Nephron progenitor cell (in vitro differentiated cells): ENCODE data around the gene RUFY2.
"Not testable (repeated sequence)": the region's sequence is repeated elsewhere in the genome, so short reads cannot be mapped to it uniquely, and the experiment has no call there.

Experiments used
- DNase-seq: peaks from one replicate; pipeline ENCODE4 v3.0.0; 2021
- H3K27ac Mint-ChIP-seq: 2 replicates; pipeline ENCODE4 v1.8.0; 2021; ENCODE audit warnings: mild to moderate bottlenecking, moderate library complexity, mixed read lengths
- H3K27me3 Mint-ChIP-seq: 2 replicates; pipeline ENCODE4 v1.8.0; 2021; ENCODE audit warnings: mild to moderate bottlenecking, low read depth, mixed read lengths; ENCODE audit not compliant: poor library complexity
- H3K36me3 Mint-ChIP-seq: 2 replicates; pipeline ENCODE4 v1.8.0; 2021; ENCODE audit warnings: low read depth, mixed read lengths
- H3K4me1 Mint-ChIP-seq: 2 replicates; pipeline ENCODE4 v1.8.0; 2021; ENCODE audit warnings: mixed read lengths
- H3K4me3 Mint-ChIP-seq: 2 replicates; pipeline ENCODE4 v1.8.0; 2021; ENCODE audit warnings: mild to moderate bottlenecking, moderate library complexity, mixed read lengths
- H3K9me3 Mint-ChIP-seq: 2 replicates; pipeline ENCODE4 v1.8.0; 2021; ENCODE audit warnings: mild to moderate bottlenecking, moderate library complexity, mixed read lengths
- CTCF ChIP-seq: fragments of 200-600 bp; sonication (generic); IDR thresholded peaks from 2 replicates; pipeline ENCODE4 v1.5.0; 2021; ENCODE audit warnings: antibody characterized with exemption

RUFY2 gene

GRCh38 chr10:68406815-68407548 lies at the start of gene RUFY2:
RUFY2 (minus strand) TSS chr10:68407277; CDS start chr10:68407189, 88 bp downstream.
- peak within 1 kb of the TSS; percentile 91 for H3K4me3 Mint-ChIP-seq
- TF ChIP-seq CTCF: peak; percentile 26
- H3K27me3 Mint-ChIP-seq: no peaks in the 10 kb centered on the region
- peak; percentile 85 for DNase-seq
- no peaks in the 10 kb centered on the region for H3K36me3 Mint-ChIP-seq
- no peaks in the 10 kb centered on the region for H3K9me3 Mint-ChIP-seq
- peak within 1 kb of the TSS; percentile 86 for H3K27ac Mint-ChIP-seq
- H3K4me1 Mint-ChIP-seq: peaks cover 22% of the 10 kb centered on the region

GRCh38 chr10:68449698-68450097 lies 42.6 kb upstream of the RUFY2 start:
- H3K36me3 Mint-ChIP-seq: peaks cover 69% of the 10 kb centered on the region
- H3K9me3 Mint-ChIP-seq, DNase-seq, H3K4me1 Mint-ChIP-seq, H3K27me3 Mint-ChIP-seq, H3K27ac Mint-ChIP-seq, H3K4me3 Mint-ChIP-seq: not testable (repeated sequence)

DNA sequence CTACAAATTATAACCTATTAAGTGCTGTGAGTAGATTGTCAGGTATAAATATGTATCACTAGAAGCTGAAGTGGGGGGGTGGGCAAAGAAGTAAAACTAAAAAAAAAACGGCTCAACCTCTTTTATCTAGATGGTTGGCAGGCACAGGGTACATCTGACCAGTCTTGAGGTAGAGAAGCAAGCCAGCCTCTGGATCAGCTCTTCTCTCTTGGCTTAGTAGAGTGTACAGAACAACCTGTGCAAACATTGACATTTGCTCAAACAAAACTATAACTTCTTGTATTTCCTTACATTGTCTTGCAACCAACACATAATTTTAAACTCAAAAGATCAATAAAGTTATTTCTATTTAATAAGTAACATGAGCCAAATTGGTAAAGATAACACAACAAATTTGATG lies 39.1 kb upstream of the RUFY2 start:
- no peaks in the 10 kb centered on the region for H3K4me1 Mint-ChIP-seq
- H3K4me3 Mint-ChIP-seq: no peak overlapping the region
- peaks cover 54% of the 10 kb centered on the region for H3K36me3 Mint-ChIP-seq
- H3K27ac Mint-ChIP-seq: no peak overlapping the region
- no peaks in the 10 kb centered on the region for H3K9me3 Mint-ChIP-seq
- TF ChIP-seq CTCF: no peak
- H3K27me3 Mint-ChIP-seq: no peaks in the 10 kb centered on the region
- no peak for DNase-seq

- Mint-ChIP-seq H3K27me3 (no peaks in the 10 kb centered on the region), H3K36me3 (peaks cover 38% of the 10 kb centered on the region), H3K27ac (no peak overlapping the region), H3K9me3 (no peaks in the 10 kb centered on the region), H3K4me3 (no peak overlapping the region), H3K4me1 (no peaks in the 10 kb centered on the region)
- DNase-seq: no peak
- no peak for TF ChIP-seq CTCF
These were observed 35.9 kb upstream of the RUFY2 start for GRCh38 chr10:68442971-68443370.

DNA sequence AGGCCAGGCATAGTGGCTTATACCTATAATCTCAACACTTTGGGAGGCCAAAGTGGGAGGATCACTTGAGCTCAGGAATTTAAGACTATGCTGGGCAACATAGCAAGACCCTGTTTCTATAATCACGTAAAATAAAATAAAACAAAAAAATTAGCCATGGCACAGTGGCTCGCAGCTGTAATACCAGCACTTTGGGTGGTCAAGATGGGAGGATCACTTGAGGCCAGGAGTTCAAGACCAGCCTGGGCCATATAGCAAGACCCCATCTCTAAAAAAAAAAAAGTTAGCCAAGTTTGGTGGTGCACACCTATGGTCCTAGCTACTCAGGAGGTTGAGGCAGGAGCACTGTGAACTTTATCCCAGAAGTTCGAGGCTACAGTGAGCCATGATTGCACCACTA lies 33.8 kb upstream of the RUFY2 start:
- Mint-ChIP-seq H3K36me3 (peaks cover 41% of the 10 kb centered on the region), H3K4me3 (no peak overlapping the region), H3K27ac (no peak overlapping the region), H3K9me3 (no peaks in the 10 kb centered on the region), H3K27me3 (no peaks in the 10 kb centered on the region), H3K4me1 (no peaks in the 10 kb centered on the region)
- no peak for DNase-seq
- no peak for TF ChIP-seq CTCF

DNA sequence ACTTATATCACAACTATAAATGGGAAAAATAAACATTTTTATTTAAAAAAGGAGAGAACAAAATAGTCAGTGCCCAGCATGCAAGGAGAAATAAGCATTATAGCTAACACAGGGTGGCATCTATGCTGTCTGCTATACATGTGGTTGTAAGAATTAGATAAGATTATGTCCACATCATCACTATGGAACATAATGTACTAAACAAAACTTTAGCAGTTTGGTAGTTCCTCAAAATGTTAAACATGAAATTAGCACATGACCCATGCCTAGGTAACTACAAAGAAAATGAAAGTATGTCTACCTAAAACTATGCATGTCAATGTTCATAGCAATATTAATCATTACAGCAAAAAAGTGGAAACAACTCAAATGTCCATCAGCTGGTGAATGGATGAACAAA lies 28.7 kb upstream of the RUFY2 start:
- H3K27me3 Mint-ChIP-seq: no peaks in the 10 kb centered on the region
- peaks cover 62% of the 10 kb centered on the region for H3K36me3 Mint-ChIP-seq
- no peaks in the 10 kb centered on the region for H3K4me1 Mint-ChIP-seq
- H3K9me3 Mint-ChIP-seq: no peaks in the 10 kb centered on the region
- no peak for DNase-seq
- no peak for TF ChIP-seq CTCF
- H3K27ac Mint-ChIP-seq: no peak overlapping the region
- no peak overlapping the region for H3K4me3 Mint-ChIP-seq
